NOMO-1 treated with dmso at 0.1 percent for 144 hours (cell line): ENCODE data around the gene MRTFB.

Experiments used
- DNase-seq: peaks from one replicate; lab custom pipeline; 2025; ENCODE audit not compliant: unreplicated experiment; lab: John Stamatoyannopoulos, UW

The MRTFB gene

DNA sequence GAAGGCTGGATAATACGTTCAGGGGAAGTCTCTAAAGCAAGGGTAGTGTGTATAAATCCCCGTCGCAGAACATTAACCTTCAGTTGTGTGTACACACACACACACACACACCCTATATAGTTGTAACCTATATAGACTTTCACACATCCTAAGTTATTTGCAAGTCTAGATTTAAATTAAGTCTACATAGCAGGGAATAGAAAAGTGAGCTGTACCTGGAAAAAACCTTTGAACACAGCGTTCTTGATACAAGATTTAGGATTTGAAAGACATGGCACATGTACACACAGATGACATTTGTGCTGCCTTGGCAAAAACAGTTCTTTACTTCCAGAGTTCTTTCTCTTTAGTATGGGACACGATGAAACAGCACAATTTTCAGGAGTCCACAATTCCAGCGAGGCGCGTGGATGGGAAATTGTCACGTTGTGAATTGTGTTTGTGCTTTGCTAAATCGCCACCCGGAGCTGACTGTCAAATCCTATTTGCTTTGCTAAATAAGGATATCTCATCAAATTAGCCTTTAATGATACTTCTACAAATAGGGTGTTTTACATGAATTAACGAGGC is 233.9 kb downstream of the MRTFB start:
- no peak for DNase-seq

DNA sequence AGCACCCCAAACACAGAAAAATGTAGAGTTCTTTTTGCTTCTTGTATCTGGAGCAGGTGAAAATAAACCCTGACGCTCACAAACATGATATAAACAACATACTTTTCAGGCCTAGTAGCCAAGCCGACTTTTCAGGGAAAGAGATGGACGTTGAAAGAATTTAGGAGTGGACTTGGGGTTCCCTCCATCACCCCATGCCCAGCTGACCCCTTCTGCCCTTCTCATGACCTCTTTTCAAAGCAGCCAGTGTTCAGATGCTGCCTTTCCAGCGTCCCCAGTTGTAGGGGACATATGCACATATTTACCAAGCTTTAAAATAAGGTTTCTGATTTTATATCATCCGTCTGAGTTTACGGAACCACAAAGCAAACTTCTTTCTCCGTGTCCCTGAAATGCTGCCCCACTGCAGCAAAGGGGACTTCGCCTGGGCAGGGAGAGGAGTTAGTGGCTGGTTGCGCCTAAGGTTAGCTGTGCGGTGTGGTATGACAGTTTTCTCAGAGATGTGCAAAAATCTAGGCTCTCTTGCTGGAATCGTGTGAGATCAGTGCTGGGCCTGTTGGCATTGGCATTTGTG is 235.5 kb downstream of the MRTFB start:
- no peak for DNase-seq

DNA sequence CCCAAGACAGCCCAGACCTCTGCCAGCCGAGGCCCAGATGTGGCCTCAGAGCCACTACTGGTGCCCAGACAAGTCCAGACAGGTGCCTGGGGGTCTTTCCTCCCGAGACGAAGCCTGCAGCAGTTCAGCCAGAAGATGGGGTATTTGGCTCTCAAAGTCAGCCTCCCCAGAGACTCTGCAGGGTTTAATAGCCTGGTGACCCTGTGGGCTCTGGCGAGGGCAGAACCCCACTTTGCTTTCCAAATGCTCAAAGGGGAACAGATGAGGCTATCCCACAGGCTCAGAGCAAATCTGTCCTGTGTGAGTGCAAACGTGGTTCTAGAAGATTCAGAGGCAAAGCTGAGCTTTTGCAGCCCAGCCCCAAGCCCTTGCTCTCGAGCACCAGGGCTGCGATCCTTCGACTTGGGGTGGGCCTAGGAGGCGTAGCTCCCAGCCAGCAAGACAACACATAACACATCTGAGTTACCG is 236.0 kb downstream of the MRTFB start:
- no peak for DNase-seq

DNA sequence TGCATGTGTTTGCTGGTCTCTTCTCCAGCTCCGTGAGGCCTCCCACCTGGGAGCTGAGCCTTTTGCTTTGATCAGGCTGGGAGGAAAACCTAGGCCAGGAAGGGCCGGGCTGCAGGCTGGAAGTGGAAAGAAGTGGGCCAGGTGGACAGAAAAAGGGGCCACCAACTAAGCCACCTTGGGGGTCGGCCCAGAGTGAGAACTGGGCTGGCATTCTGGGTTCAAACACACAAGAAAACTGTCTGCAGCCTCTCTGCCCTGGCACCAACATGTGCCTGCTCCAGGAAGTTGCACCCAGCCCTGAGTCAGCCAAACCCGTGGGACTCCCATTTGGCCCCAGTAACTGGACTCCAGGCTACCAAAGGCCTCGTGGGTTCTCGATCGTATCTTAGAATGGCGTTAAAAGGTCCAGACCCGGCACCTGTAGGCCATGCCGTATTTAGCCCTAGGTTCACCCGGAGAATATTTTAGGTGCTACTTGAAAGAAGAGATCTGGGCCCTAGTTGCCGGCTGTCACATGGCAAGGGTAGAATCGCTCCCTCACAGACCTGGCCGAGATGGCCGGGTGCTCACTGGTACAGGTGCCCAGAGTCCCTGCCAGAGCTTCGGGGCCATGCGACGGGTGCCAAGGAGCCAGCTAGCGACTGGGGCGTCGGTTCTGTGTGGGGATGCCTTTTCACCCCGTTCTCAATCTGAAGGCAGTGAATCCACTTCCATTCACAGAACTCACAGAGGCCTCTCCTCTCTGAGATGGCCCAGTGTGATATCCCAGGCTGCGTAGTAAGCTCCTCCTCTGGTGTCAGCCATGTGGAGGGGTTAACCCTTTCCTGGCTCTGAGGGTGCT is 236.6 kb downstream of the MRTFB start:
- DNase-seq = no peak

DNA sequence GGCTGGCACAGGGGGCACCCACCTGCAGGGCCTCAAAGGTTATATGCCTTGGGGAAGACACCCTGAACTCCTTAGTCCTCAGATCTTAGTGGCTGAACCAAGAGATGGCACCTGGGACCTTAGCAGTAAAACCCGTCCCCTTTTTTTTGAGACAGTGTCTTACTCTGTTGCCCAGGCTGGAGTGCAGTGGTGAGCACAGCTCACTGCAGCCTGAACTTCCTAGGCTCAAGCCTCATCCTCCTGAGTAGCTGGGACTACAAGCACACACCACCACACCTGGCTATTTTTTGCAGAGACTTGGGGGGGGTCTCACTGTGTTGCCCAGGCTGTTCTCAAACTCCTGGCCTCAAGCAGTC is 237.2 kb downstream of the MRTFB start:
- no peak for DNase-seq

DNA sequence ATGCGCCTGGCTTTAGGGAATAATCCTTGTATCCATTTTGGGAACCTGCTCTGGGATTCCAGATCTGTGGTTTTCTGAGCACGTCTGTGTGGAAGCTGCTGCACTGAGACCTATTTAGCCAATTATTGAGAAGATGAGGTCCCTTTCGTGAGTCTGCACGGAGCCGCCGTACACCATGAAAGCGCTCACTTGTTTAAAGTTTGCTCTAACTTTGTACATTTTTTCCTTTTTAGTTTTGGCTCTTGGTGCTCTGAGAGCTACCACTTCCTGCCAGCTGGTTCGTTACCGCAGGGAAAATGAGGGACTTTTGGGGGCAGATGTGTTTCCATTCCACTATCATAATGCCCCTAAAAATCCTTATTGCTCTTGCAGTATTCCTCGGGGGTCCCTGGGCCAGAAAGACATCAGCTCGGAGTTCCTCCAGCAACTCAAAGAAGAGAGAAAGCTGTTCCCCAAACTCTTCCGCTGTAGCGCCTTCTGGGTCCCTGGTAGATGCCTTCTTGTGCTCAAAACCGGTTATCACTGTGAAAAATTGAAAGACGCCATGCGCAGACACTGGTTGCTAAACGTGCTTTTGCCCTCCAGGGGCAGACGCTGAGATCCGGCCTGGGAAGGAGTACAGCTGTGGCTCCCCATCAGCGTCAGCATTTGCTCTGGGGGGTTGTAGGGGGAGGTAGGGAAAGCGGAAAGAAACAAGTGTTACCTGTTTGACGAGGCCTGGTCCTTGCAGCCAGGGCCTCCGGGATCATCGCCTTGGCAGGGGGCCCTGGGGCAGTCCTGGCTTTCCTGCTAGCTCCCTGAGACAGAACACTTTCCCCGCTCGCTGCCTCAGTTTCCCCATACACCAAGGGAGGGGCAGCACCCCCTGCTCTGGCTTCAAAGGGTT is 238.1 kb downstream of the MRTFB start:
- DNase-seq = no peak

DNA sequence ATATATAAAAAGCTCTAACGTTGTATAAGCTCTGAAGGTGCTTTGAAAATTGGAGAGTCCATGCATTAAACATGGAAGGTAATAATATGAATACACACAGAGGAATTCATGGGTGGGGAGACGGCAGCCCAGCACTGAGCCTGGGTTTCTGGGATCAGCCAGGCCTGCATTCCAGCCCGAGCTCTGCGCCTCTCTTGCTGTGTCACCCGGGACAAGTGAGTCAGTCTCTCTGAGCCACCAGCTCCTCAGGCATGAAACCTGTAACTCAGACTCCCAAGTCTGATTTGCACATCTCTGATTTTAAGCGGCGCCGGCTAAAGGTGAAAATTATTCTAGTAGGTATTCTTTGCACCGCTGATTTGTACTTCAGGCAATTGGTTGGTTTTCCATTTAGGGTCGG is 238.8 kb downstream of the MRTFB start:
- no peak for DNase-seq

DNA sequence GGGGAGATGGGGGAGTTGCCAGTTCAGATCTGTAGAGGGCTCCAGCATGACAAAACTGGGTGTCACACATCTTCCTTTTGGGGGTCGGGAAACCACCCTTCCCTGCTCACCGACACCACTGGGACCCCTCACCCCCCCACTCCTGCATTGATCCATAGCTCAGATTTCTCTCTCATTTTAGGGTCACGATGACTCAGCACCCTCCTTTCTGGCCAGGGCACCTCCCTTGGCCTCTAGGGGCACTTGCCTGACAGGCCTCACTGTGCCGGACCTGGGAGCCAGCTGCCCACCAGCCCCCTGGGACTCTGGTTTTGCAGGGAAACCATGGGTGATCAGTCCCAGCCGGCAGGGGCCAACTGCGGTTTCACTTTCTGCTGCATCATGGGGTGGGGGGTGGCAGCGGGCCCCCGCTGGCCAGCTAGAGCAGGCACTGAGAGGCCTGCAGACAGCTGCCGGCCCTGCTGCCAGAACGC is 239.4 kb downstream of the MRTFB start:
- DNase-seq = no peak

DNA sequence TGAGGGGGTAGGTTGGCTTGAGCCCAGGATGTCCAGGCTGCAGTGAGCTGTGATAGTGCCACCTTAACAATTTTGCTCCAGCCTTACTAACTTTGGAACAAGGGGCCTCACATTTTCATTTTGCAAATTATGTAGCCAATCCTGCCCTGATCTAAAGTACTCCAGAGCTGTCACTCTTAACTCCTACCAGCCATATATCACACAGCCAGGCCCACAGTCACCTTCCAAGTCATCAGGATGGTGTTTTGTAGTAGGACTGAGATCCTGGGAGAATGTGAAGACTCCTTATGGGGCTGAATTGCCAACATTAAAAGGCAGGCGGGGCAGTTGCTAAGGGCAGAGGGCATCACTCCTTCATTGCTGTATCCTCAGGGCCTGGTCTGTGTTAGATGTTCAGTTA is 243.0 kb downstream of the MRTFB start:
- DNase-seq = no peak

DNA sequence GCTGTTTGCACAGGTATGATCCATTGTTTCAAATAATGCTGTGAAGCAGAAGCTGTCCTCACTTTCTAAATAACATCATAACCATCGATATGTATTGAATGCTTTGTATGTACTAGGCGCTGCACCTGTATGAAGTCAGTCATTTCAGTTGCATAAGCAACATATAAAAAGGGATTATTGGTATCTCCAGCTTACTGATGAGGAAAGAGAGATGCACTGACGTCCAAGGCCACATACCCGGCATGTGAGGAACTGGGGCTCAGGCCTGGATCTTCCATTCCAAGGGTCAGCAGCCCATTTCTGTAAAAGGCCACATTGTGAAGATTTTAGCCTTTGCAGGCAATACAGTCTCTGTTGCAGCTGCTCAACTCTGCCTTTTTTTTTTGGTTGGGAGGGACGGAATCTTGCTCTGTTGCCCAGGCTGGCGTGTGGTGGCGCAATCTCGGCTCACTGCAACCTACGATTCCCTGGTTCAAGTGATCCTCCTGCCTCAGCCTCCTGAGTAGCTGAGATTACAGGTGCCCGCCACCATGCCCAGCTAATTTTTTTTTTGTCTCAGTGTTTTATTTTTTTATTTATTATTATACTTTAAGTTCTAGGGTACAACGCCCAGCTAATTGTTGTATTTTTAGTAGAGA is 244.7 kb downstream of the MRTFB start:
- DNase-seq = no peak
